A673 (cell line): ENCODE results near the gene PALD1.

Experiments
- CTCF ChIP-seq: fragments of 300-800, 200-600 bp; sonication (generic); conservative IDR thresholded peaks from 2 replicates; pipeline ENCODE4 v1.5.1; 2017; ENCODE audit warnings: low read depth, mild to moderate bottlenecking, antibody characterized with exemption, low read length, moderate library complexity, mixed read lengths
- EZH2 ChIP-seq: fragments of 200-600 bp; sonication (generic); IDR thresholded peaks from 2 replicates; pipeline ENCODE4 v1.6.1; 2017; ENCODE audit warnings: borderline replicate concordance, low read depth, mild to moderate bottlenecking, mixed read lengths, antibody characterized with exemption, low read length; ENCODE audit not compliant: poor library complexity, severe bottlenecking

- TF ChIP-seq CTCF = no peak
- no peak for TF ChIP-seq EZH2
Measured at GRCh38 chr10:70549351-70549961, 70.9 kb downstream of the PALD1 start.
